Central memory CD4-positive, alpha-beta T cell (primary cell): Measurements from ENCODE around the gene FCHO2.

Experiments used
- DNase-seq: peaks from one replicate; pipeline ENCODE4 v3.0.0; 2022

Gene FCHO2

DNA sequence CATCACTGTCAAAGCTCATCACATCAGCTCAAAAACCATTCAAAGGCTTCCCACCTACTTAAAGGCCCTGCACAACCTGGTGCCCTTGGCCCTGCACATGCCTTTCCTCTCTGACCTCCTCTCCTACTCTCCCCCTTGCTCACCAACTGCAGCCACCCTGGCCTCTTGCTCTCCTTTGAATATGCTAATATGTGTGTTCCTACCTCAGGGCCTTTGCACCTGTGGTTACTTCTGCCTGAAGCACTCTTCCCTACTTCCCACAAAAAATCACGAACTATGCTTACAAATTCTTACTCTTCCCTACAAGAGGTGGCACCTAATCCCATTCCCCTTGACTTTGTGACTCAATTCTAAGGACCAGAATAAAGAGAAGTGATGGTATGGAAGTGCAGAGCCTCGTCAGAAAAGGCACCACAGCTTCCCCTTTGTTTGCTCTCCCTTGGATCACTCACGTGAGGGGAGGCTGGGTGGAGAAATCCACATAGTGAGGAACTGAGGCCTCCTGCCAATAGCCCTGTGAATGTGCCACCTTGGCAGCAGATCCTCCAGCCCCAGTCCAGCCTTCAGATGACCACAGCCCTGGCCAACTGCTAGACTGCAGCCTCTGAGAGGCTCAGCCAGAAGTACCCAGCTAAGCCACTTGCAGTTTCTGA is 161.4 kb downstream of the FCHO2 start:
- DNase-seq = no peak

DNA sequence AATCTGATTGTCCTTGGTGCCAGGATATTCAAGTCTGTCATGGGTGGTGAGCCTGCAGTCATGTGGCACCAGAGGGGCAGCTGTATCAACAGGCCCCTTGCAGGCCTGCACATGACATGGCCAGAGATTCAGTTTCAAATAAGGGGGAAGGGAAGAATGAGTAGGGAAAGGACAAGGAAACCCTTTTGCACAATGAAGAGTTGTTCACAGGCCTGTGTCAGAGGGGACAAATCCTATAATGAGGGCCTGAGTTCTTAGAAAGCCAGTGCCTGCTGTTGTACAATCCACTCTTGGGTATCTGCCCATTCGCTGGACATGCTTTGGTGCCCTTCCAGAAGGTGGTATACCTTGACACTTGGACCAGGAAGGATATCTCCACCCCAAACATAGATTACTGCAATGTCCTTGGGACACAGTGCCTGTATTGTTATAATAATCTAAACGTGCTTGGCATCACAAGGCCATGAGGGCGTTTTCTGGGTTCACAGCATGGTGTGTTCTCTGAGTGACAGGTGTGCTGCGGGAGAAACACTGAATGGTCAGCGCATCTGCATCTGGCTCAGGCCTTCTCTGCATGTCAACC is 162.6 kb downstream of the FCHO2 start:
- DNase-seq = no peak

DNA sequence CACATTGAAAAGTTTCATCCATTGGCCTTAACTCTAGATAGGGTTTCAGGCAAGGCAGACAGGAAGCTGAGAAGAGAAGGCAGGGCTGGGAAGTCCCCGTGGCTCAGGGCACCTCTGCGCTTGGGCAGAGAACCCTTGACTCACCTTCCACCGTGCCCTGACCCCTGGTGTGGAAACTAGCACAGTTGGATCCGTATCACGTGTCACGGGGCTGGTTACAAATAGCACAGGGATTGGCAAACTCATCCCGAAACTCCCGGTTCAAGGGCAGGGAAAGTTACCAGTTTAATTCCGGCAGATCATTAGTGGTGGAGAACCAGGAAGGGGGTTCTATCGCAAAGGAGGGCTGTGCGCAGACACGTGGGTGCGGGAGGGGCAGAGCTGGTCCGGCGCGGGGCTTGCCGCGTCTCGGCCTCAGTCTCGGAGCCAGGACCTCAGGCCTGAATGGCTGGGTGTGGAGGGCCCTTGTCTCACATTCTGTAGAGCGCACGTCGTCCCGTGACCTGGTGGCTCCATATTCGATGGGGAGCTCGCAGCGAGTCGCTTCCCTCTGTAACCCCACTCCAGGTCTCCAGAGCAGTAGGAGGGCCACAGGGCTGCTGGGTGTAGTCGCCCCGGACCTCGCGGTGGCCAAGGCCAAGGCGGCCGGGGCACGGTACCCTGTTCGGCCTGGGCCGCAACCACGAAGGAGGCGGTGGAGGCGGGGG is 163.8 kb downstream of the FCHO2 start:
- DNase-seq = no peak

DNA sequence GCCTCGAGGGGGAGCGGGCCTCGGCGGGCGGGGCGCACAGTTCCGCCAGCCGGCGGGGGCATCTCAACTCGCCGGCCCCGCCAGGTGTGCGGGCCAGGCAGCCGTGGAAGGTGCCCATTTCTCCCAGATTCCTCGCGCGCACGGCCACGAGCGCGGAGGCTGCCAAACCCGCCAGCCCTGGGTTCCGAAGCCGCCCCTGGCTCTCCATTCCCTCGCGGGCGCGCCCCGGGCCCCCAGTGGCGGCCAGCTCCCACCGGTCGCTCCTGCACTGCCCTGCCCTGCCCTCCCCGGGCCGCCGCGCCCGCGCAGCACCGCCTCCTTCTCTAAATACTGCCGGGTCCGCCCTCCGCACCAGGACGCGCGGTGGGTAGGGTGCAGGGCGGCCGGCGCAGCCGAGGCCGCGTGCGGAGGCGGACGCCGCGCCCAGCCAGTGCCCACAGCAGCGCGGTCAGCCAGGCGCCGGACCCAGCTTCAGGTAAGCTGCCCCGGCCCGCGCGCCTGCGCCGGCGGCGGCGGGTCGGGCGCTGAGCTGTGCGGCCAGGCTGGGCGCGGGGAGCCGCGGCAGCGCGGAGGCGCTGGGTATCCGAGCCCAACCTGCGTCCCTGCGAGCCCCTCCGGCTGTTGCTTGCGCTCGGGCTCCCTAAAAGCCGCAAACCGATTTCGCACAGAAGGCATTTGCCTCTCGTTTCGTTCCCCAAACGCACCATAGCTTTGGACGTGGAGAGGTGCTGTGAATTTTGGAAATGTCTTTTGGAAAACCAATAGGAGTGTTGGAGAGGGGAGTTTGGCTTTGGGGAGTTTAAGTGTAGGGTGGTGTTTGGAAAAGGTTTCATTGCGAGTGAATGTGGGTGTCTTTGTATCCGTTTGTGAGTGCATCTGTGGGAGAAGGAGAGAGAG is 164.6 kb downstream of the FCHO2 start, which contains the start of gene TMEM171:
Gene TMEM171 (plus strand): TSS at position 354 of the 897 bp plus-strand sequence. CDS start 2,799 bp downstream, outside the sequence.
- no peak for DNase-seq

DNA sequence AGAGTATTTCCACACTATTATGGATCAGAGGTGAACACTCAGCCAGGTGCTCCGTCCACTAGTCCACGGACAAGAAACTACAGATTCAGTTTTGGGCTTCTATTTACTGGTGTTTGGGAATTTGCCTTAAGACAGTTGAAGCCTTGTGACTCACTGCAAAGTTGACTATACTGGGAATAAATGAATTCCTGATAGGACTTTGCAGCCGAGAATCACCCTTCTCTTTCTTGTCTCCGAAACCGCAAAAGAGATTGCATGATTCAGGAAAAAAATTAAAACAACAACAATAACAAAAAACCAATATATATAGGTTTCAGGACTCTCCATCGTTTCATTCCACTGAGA is 165.2 kb downstream of the FCHO2 start:
- no peak for DNase-seq

DNA sequence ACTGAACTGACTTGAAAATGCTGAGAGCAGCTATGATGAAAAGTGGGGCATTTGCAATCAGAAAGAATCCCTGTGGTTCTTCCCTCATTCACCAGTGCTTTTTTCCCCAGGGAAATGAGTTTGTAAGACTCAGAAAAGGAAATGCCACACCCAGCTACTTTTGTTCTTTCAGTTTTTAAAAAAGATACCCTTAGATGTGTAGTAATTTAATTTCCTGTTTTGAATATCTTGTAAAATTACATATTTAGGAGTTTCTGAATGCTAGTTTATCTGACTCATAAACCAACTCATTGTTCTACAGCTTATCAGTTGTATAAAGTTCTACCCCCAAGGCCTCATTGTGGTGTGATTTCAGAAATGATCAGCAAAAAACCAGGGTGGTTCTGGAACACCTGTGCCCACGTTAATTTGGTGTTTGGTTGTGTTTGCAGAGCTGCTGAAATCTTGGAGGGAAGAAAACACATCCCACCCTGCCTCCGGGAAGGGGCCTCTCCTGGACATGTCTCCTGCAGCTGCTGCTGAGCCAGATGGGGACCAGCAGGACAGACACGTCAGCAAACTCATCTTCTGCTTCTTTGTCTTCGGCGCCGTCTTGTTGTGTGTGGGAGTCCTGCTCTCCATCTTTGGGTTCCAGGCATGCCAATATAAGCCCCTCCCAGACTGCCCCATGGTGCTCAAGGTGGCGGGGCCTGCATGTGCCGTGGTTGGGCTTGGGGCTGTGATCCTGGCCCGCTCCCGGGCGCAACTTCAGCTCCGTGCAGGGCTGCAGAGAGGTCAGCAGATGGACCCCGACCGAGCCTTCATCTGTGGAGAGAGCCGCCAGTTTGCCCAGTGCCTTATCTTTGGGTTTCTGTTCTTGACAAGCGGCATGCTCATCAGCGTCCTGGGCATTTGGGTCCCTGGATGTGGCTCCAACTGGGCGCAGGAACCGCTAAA is 167.3 kb downstream of the FCHO2 start:
- no peak for DNase-seq

DNA sequence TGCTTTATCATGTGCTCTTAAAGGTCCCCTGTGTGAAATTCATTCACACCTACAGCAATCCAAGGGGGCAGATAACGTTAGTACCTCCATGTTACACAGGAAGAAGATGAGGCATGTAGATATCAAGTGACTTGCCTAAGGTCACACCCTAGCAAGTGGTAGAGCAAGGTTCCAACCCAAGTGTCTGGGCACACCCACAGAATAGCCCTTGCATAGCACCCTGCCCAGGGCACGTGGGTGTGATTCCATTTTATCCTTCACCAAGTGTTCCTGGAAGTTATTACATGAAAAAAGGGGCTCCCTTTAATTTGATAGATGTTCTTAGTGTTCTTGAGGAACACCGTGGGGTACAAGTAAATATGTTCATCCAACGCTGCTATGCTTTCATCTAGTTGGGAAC is 169.4 kb downstream of the FCHO2 start:
- no peak for DNase-seq

DNA sequence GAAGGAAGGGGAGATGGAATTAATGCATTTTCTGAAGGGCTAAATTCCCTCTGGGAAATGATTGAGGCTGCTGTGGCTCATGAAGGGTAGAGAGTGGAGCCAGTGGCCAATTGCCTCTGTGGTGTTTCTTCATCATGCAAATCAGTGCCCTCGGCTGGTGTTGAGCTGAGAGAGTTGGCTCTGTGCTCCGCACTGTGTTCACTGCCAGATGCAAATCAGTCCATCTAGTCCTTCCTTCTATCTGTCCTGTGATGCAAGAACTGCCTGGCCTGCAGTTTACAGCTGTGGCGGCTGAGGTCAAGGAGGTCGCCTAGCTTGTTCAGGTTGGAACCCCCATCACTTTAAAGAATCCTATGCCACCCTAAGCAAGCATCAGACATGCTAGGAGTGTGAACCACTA is 170.5 kb downstream of the FCHO2 start:
- no peak for DNase-seq

DNA sequence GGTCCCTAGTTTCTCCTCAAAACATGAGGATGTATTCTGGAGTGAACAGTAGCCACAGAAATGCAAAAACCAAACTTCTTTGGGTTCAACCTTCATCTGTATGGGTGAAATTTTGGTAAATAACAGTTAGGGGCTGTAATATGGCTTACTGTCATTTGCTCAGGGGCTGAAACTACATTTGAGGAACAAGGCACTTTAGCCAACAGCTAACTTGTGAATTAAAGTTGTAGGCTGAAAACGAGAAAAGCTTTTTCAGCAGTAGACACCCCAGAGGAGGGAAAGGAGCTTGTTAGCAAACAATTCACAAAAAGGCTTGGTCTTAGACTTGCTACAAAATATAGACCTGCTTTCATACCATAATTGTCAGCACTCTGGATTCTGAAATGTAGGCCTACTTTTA is 171.1 kb downstream of the FCHO2 start:
- no peak for DNase-seq

DNA sequence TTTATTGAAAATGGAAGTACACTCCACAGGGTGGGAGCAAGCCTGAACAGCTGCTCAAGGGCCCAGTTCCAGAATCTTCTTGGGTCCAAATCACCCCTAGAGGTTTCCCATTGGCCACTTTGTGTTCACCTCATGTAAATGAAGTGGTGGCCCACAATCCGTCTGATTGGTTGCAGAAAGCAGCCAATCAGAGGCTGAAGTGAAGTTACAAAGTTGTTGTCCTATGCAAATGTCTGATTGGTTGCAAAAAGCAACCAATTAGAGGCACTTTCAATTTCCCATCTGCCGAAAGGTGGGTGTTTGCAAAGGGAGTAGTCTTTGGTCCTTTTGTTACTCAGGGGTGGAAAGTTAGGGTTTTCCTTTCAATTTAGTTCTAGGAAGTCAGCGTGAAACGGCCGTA is 173.3 kb downstream of the FCHO2 start:
- DNase-seq = no peak

DNA sequence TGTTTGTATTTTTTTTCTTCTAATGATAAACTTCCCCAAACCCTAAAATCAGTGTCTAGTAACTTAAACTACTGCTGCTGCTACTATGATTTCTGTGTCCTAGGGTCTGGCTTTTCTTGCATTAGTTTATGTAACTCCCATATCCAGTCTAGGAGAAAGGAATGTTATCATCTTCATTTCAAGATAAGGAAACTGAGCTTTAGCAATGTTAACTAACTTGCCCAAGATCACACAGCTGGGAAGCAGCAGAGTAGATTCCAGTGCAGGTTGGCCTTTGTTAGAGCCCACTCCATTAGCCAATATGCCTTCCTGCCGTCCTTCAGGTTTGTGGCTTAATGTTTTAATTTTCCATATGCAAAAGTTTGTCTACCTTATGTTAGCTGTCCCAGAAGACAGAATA is 175.0 kb downstream of the FCHO2 start:
- no peak for DNase-seq

DNA sequence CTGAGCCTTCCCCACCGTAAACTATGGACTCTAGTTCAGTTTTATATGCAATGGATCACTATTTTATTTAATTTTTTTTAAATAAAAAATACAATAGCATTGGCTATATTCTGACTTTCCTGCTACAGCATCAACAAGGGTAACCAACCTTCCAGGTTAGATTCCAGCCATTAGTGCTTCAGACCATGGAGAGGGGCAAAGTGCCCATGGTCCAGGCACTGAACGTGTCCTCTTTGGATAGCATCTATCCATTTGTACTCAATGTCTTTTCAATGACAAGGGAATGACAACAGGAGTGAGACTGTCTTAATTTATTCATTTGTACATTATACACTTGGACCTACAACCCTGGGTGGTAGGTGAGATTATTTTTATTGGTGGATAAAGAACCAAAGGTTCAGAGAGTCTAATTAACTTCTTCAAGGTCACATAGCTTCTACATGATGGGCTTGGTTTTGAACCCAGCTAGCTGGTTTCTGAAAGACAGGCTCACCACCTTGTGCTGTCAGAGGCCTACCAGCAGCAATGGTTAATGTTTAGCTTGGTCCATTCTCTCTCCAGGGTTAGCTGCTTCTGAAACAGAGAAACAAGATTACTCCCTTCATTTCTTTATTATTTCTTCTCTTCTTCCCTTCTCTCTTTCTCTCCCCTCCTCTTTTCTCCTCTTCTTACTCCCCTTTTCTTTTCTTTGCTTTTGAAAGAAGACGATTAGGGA is 176.0 kb downstream of the FCHO2 start:
- DNase-seq = no peak

DNA sequence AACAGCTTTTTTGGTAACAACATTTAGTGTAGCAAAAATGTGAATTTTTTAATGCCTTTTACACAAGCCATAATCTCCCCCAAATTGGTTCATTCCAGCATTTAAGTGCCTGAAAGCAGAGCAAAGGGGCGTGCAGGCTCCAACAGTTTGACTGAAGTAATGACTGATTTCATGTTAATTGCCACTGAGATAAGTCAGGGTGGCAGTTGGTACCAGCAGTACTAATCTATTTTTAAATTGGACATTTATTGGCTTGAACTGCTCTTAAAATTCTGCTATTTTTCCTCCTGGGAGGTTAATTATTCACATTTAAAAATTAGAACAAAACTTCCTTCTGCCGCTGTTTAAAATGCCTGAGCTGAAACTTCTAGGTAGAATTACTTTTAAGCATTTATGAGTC is 176.9 kb downstream of the FCHO2 start:
- no peak for DNase-seq

DNA sequence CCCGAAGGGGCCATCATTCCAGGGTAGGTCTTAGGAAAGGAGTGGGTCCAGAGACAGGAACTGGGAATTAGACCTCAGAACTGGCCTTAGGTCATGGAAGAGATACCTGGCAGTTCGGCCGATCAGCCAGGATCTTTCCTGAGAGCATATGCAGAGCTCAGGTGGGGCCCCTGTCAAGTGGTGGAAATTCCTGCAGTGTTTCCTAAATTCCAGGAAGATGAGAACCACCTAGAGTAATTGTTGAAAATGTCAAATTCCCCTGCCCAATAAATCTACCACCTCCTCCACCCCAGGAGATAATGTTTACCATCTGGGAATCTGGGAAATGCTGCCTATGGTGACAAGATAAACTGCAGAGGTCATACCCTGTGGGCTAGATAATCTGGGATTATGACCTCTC is 179.2 kb downstream of the FCHO2 start:
- no peak for DNase-seq

DNA sequence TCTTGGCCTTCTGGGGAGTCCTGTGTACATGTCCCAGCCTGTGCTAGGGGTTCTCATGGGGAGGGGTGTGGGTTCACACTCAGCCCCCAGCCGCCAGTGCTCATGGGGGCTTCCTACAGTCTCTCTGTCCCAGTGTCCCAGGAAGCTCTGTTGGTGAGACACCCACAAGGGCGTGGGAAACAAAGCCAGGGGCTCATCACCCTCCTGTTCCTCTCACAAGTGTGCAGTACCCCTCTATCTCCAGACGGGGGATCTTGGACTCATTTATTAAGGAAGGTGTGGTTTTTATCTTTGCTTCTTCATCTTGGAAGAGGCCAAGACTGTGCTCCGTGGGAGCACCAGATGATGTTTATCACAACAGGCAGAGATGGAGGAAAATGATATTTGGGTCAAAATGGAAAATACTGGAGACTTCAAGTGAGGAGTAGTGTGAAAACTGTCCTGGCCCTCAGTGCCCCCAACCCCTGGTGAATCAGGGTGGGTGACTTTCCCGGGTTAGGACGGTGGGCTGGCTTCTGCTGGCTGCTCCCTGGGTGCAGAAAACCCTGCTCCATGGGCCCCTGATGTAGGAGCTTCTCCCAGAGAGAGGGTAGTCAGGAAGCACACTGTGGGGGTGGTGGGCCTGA is 179.7 kb downstream of the FCHO2 start:
- no peak for DNase-seq

DNA sequence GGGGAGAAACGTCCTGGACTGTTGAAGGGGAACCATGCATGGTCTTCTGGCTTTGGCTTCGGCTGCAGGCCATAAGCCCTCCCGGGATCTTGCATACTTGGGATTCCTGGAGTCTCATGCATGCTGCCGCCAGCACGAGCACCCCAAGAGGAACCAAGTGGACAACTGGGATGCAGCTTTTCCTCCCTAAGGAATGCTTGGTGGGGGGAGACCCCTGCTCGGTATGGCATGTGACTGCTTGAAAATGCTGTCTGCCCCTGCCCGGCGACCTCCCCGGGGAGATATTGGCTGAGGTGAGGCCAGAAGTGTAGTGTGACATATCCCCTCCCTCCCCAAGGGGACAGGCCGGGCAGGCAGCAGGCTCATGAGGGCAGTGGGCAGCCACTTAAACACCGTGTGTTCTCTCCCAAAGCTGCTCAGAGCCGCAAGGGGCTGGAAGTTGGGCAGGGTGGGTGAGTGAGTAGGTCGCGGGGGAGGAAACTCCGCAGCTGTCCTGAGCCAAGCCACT is 180.3 kb downstream of the FCHO2 start:
- DNase-seq = no peak

DNA sequence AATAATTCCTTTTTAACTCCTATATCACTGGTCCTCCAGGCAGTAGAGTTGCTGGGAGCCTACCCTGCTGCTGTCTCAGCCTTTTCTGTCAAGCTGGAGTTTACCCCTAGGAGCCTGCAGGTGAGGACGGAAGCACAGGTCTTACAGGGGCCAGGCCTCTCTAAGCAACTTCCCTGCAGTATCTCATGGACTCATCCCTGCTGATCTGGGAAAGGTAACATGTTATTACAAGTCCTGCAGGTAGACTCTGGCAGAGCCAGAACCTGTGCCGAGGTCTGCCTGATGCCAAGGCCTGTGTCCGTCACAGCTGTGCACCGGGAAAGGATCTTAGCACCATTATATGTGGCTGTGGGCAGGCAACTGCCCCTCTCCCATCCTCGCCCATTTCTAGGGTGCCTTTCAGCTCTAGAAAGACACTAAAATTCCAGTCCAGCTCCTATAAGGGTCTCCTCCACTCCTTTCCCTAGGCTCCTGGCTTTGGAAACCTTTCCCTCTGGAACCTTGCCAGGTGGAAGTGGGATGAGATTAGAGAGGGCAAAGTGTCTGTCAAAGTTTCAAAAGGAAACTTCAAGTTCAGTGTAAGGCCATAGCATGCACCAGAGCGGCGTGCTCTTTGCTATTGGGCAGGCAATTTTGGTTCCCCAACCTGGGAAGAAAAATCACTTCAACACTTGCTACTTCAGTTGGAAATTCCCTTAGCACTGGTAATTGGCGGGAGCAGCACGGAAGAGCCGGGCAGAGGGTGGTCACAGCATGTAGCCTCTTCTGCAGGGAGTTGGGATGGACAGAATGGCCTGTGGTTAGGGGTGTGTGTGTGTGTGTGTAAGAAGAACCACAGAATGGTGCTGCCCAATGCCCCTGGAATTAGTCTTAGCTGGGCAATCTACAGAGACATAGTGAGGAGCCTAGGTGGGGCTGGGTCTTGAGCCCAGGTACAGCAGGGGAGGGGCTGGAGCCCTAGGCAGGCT is 182.0 kb downstream of the FCHO2 start:
- DNase-seq = no peak

DNA sequence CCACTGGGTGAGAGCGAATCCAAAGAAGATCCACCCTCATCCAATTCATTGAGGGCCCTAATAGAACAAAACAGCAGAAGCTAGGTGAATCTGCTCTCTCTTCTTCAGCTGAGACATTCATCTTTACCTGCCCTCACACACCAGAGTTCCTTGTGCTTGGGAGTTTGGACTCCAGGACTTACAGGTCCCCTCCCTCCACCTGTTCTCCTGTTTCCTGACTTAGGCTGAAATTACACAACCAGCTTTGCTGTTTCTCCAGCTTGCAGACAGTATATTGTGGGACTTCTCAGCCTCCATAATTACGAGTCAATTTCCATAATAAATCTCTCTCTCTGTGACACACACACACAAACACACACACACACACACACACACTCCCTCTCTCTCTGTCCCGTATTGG is 183.6 kb downstream of the FCHO2 start:
- DNase-seq = no peak
